Right renal cortex interstitium (tissue), 3 donors: ENCODE measurements around the gene RAI1. TPM values are rescaled to one million over a fixed set of nuclear protein-coding genes. Genes with fewer than 3 reads are reported as not detected.

Experiments
- DNase-seq, 3 donors: peaks; one replicate each; pipeline ENCODE4 v3.0.0-alpha.2; 2013; ENCODE audit warnings: low read depth in 3 of 3, low spot score in 2 of 3
- polyA plus RNA-seq, 3 donors: library from polyadenylated mRNA; unstranded; fragments of 120-200 nt; gene quantifications; one replicate each; pipeline ENCODE4 v1.2.1, GENCODE V29; 2013; ENCODE audit not compliant: insufficient read length in 3 of 3

RAI1 gene
- polyA plus RNA-seq, 3 donors: 17.2 to 18.8 (median 18.7) TPM

DNA sequence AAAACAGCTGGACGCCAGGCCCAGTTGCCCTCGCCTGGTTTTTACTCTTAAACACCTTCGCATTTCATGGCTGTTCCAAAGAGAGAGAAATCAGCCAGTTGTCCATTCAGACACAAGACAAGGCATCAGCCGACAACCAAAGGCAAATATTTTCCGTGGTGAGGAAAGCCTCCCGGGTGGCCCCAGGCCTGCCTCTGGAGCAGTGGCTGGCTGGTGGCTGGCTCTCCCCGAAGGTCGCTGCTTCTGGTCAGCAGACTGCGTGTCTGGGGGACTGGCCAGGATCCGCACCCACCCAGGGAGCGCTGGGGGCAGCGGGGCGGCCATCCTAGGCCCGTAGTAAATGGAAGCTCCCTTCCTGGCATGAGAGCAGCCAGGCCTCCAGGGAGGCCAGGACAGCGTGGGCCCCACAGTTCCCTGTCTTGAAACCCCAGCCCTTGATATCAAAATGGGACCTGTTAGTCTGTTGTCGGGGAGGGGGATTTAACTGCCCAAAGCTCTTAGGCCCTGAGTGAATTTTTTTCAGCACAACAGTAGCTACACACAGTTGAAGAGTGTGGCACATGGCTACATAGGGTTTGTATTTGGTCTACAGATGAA is 97.9 kb downstream of the RAI1 start:
- no peak for DNase-seq

DNA sequence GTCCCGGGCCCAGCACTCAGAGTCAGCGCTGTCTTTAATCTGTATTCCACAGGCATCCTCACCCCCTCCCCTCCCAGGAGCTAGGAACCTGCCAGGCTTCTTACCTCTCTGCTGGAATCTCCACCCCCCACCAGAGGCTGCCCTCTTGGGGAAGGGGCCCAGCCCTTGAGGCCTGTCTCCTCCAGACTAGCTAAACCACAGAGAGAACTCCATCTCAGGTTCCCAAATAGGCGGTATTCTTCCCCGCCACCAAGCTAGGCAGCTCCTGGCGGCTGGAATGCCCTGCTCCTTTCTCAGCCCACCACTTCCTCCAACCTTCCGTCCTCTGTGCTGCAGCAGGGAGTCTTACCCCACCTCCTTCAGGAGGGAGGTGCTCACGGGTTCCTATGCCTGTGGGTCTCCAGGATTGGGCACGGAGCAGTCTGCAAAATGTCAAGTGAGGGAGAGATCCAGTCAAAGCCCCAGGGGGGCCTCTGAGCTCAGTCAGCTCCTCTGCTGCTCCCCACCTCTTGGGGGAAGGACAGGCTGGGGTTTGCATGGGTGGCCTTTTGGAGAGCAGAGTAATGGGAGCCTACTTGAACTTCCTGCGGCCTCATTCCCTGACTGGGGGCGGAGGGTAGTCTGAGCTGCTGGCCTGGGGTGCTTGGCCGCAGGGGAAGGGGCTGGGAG is 99.8 kb downstream of the RAI1 start:
- DNase-seq: no peak

DNA sequence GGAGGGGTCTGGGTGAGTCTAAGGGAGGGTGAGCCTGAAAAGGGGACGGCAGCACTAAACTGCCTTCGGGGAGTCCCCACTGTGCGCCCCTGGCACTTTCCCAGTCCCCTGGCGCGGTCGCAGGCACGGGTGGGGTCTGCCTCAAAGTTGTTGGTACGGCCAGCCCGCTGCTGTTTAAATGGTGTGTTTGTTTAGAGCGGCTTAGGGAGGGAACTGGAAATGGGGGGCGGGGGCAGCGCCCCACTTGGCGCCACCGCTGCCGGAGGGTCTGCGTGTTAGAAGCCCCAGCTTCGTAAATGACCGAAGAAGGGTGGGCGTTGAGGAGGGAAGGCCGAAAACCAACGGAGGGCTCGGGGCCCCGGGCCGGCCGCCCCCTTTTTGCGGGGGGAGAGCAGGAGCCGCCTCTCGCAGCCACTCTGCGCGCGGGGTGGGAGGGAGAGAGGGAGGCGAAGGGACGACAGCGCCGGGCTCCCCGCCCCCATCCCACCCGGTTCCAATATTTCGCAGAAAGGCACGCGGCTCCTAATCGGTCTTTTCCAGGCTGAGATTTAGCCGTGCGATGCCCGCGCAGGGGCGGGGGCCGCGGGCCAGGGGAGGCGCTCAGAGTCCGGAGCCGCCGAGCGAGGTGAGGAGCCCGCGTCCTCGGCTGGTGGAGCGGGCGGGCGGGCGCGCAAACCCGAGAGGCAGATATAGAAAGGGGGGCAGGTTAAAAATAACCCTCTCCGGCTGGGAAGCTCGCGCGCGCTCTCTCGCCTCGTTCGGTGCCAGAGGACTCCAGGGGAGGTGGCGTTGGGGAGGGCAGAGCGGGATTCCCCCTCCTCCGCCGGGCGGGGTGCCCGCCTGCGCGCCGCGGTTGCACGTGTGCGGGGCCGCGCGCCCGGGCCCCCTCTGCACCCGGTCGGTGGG is 100.6 kb downstream of the RAI1 start:
- DNase-seq: no peak

DNA sequence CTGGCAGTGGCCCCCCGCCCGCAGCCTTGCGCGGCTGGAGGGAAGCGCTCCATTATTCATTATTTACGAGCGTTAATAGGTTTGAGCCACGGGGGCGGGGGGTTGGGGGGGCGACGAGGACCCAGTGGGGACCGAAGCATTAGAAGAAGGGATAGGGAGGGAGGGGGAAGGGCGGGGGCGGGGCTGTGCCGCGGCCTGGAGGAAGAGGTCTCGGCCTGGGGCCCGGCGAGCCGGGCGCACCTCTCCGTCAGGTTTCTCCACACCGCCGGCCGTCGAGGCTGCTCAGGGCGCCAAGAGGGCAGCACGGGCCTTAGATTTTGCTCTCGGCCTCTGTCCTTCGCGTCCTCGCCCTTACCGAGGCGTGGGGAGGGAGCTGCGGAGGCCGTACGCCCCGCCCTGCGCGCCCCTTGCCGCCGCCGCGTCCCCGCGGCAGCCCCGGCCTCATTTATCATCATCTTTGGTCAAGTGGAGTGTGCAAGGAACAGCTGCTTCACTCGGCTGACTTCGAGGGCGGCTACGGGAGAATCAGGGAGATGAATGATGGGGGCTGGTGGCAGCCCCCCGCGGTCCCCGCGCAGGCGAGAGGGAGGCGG is 101.4 kb downstream of the RAI1 start:
- no peak for DNase-seq

DNA sequence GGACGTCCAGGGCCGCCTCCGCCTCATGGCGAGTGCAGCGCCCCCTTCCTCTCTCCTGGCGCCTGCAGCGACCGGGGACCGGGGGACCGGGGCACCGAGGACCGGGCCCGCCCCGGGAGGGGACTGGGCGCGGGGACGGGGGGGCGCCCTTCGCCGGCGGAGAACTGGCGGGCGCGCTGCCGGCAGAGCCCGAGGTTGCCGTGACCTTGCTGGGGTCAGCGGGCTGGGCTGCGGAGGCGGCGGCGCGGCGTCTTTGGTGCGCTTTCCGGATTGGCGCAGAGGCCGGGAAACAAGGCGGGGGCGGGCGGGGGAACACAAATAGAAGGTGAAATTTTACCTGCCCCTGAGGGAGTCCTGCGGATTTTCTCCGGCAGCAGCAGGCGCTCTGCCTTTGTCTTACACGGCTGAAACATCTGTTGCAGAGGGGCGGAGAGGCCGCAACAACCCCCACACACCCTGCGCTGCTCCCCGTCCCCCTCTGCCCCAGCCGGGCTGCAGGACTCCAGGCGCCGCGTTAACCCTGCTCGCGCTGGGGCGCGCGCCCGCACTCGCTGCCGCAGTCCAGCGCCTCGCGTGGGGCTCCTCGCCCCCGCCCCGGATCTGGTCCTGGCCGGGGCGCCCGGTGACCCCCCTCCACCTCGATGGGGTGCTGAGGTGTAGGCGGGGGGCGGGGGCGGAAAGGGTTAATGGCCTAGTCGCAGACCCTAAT is 102.0 kb downstream of the RAI1 start:
- no peak for DNase-seq

DNA sequence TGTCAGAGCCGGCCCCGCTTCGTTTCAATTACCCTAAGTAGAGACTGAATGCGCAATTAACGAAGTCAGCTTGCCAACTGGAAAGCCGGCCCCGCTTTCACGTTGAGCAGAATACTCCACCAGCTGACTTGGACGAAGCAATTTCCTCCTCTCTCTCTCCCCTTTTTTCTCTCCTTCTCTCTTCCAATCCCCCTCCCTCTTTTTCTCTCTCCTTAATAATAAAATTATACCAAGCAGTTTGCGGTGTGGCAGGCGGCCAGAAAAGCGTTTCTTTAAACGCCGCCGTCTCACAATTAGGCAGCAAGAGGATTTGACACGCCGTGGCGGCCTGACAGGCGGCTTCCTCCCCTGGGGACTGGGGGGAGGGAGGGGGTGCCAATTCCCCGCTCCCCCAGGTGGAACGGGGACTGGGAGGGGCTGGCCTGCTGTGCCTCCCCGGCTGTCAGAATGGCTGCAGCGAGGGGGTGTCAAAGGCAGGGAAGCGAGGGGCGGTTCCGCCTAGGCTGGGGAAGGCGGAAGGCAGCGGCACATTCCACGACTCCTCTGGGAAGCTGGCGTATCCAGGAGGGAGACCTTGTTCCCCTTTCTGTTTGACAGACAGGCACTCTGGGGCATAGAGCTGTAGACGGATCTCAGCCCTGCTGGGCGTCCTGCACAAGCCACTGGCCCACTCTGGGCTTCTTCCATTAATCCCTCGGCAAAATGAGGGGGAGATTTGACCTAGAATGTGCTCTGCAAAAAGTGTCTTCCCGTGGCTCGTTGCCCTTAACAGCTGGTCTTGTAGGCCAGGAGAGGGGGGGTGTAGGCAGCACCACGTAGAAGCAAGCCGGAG is 102.8 kb downstream of the RAI1 start:
- no peak for DNase-seq

DNA sequence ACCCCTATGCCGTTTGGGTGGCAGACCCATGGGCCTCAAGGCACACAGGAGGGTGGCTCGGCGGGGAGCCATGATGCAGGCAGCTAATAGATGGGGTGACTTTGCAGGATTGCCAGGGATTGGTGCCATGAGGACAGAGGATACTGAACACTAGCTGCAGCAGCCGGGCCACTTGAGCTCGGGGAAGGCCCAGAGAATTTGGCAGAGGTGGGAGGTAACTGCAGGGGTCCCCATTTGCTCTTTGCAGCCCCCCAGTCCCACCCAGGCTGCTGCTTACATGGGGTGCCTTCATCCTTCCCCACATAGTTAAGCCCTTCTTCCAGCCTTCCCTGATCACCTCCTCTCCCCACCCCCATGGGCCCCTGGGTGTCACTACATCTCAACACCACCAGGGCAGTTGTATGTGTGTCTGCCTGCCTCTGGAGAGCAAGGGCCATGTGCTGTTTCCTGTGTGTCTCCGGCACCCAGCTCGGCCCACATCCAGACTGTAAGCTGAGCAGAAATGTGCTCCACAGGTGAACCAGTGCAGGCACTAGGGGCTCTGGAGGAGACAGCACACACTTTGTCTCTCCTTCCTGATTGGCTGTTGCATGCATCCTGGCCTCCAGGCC is 103.5 kb downstream of the RAI1 start:
- DNase-seq: no peak

DNA sequence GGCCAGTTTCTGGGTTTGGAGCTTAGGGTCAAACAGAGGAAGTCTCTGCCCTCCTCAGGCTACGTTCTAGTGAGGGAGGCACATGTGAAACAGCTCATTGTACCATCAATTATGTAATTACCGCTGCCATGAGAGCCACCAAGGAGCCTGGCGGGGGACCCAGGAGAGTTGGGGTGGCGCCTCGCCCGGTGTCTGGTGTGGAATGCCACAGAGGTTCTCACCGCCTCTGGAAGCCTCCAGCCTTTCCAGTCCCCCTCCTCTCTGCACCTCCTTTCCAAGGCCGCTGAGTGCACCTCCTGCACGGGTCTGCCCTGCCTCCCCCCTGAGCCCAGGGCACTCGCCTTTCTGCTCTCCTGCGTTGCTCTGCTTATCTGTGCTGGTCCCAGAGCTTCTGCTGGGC is 104.1 kb downstream of the RAI1 start:
- no peak for DNase-seq

DNA sequence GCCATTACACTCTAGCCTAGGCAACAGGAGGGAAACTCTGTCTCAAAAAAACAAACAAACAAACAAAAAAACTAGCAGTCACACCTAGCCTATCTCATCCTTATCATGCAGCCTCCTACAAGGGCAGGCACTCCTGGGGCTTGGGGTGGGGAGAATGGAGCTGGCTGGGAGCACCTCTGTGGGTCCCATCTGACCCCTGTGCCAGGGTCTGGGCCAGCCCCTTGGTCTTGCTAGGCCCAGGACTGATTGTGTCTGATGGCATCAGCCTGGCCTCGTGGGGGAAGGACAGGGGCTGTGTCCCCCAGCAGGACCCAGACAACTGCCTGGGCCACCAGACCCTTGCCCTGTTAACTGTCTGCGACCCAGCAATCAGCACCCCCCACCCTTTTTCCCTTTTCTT is 105.7 kb downstream of the RAI1 start:
- DNase-seq: no peak

DNA sequence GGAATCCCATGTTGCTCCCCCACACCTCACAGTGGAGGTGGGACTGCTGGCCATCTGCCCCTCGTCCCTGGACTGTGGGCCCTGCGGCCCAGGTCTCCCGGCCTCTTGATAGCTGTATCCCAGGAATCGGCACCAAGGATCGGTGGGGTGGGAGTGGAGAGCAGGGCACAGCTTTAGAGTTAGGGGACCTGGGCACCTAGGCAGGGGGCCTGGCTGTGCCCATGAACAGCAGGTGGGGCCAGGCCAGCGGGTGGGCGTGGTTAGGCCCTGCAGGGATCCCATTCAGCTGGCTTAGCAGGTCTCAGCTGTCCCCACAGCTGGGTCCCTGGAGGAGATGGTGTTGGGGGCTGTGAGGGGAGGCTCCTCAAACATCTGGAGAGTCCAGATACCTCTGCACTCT is 106.3 kb downstream of the RAI1 start:
- DNase-seq: no peak

DNA sequence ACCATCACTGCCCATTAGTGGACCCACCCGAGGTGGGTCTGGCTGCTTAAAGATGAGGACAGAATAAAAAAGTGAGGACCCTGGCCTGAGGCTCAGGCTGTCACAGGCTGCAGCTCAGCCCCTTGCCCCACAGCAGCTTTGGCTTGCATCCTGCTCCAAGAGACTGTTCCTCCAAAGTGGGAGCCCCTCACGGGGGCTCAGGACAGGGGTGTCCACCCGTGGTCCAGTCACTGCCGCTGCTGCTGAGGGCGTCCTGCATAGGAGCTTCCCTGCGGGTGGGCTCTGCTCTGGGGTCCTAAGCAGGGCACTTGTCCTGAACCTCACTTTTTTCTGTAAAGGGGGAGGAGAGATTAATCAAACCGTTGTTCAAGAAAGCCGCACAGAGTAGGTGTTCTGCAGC is 107.7 kb downstream of the RAI1 start:
- DNase-seq: no peak

DNA sequence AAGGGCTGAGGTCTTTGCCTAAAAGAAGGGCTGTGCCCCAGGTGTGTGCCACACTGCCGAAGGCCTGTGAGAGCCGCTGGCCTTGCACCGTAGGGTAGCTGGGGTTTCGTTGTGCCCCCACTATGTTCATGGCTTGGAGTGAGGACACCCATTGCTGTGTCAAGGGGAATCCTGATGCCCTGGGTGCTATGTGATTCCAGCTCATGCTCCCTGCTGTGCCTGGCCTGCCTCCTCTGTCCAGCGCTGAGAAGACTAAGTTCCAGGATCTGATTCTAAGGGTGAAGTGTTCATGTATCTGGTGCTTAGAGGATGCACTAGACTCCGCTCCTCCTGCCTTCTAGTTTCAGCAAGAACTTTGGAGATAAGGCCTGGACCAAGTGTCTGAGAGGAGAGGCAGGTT is 108.2 kb downstream of the RAI1 start:
- no peak for DNase-seq

DNA sequence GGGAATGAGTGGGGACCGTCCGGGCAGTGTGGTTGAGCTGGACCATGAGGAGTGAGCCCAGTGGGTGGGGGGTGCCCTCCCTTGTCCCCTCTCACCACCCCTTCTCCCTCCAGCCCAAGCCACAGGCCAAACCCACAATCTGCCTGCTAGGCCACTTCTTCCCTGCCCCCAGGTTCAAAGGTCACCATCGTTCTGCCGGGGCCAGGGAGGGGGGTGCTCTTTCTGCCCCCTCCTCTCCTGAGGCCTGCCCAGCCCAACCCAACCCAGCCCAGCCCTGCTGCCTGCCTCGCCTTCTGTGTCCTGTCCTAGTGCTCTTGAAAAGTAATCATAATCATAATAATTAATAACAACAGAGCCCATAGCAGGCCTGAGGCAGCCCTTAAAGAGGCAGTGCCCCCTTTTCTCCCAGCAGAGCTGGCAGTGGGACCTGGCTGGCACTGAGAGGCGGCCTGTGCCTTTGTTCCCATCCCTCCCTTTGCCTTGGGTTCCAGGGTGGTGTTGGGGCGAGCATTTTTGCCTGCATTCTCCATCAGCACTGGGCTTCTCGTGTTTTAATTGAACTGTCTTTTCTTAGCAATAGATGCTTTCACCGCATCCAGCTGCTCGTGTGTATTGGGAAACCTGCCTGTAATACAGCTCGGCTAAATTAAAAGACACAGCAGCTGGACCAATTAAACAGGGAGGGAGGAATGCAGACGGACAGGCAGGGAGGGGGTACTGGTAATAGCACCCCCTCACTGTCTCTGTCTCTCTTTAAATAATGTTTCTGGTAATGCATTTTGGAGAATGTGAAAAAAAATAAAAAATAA is 108.8 kb downstream of the RAI1 start:
- no peak for DNase-seq

DNA sequence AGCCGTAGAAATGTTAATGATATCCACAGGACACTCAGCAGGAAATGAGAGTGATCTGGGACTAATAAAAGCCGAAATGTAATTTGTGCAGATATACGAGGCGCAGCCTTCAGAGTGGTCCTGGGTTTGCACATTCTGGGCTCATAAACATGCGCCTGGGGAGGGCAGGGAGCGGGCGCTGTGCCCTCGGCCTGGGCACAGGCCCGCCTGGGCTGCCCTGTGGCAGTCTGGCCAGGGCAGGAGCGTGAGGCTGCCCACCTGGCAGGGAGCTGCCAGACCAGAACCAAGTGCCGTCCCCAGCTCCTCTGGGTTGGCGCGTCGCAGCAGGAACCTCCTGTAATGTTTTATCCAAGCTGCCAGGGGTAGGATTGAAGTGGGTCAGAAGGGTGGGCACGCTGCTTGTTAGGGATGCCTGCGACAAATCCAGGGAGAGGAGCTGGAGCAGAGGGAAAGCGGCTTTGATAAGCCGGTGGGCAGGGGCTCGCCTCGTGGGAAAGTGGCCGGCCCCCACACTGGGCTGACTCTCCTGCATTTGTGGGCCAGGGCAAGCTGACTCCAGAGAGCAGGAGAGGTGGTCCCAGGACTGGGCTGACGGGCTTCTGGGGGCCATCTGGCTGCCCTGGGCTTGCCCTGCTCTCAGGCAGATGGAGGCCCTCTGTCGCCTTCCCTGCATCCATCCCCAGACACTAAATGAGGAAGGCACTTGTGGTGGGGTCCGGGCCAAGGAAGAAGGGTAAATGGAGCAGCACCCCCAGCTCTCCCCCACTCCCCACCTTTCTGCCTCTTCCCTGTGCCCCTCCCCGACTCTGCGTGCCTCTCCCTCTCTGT is 109.6 kb downstream of the RAI1 start:
- DNase-seq: no peak

DNA sequence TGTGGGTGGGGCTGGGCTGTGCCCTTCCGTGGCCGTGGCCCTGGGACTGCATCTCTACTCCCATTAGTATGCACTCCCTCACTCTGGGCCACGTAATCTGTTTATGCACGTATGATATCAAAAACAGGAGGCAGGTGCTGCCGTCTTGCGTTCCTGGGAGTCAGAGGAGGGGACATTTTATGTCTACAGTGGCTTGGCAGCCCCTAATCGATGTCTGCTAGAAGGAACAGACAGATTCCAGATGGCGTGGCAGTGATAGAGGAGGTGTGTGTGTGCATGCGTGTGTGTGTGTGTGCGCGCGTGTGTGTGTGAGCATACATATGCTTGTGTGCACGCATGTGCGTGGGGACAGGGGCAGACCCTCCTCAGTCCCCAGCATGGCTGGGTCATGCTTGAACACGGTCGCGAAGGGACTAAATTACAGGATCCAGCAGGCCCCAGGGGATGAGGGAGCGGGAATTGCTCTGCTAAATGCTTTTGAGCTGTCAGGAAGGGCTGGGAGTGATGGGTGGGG is 110.8 kb downstream of the RAI1 start:
- no peak for DNase-seq

DNA sequence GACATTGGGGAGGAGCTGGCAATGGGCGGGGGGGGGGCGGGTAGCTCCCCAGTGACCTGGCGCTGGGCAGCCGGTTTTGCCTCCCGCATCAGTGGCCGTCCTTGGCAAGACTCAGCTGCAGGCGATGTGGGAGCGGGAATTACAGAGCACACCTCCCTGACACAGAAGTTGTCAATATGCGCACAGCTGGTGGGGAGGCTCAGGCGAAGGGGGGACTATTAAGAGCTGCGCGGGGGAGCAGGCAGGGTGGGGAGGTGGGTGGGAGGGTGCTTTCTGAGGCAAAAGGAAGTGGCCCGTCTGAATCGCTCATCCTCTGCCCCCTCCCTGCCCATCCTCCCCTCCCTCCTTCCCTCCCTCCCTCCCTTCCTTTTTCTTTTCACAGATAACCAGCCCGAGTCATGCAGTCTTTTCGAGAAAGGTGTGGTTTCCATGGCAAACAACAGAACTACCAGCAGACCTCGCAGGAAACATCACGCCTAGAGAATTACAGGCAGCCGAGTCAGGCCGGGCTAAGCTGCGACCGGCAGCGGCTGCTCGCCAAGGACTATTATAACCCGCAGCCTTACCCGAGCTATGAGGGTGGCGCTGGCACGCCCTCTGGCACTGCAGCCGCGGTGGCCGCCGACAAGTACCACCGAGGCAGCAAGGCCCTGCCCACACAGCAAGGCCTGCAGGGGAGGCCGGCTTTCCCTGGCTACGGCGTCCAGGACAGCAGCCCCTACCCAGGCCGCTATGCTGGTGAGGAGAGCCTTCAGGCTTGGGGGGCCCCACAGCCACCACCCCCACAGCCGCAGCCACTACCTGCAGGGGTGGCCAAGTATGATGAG is 111.5 kb downstream of the RAI1 start:
- no peak for DNase-seq
